PC-3 (cell line): ENCODE measurements around the gene RPL15. TPM values are rescaled to one million over a fixed set of nuclear protein-coding genes. Genes with fewer than 3 reads are reported as not detected.

Experiments
- ATAC-seq: fragments of 200-7000 bp; cut with Tn5 transposase; 2 replicates; pipeline ENCODE4 v1.9.1; 2020; ENCODE audit warnings: mild to moderate bottlenecking, moderate library complexity
- BruUV-seq: library from RNA; stranded (reverse); fragments of 400-500 nt; replicated peaks from 2 replicates; lab custom pipeline; 2021; lab: Mats Ljungman, UMichigan
- CTCF ChIA-PET: fragments of 300-600 bp; sonication (Branson Sonifier 250); formaldehyde crosslinking; loops from one replicate; lab custom pipeline; 2022; ENCODE audit warnings: antibody characterized with exemption; lab: Charles Lee
- POLR2A ChIA-PET: fragments of 300-600 bp; sonication (Branson Sonifier 250); formaldehyde crosslinking; loops from one replicate; lab custom pipeline; 2022; ENCODE audit warnings: antibody characterized with exemption; ENCODE audit not compliant: unreplicated experiment; lab: Charles Lee
- DNase-seq: peaks from one replicate; pipeline ENCODE4 v3.0.0-alpha.2; 2015
- H2AFZ ChIP-seq: fragments of 300-600 bp; sonication (generic); 2 replicates; pipeline ENCODE4 v1.6.0; 2016; ENCODE audit warnings: antibody characterized with exemption, low read length
- H3F3A ChIP-seq: fragments of 300-600 bp; sonication (generic); one replicate; pipeline ENCODE4 v1.6.0; 2017; ENCODE audit warnings: antibody characterized with exemption, low read length, control low read depth, mild to moderate bottlenecking; ENCODE audit not compliant: unreplicated experiment
- H3K27ac ChIP-seq: fragments of 300-600 bp; sonication (generic); 2 replicates; pipeline ENCODE4 v1.5.1; 2016; ENCODE audit warnings: mild to moderate bottlenecking, low read length
- H3K27me3 ChIP-seq: fragments of 300-600 bp; sonication (generic); 2 replicates; pipeline ENCODE4 v1.6.1; 2016; ENCODE audit warnings: low read length, mixed read lengths
- H3K36me3 ChIP-seq: fragments of 300-600 bp; sonication (generic); 2 replicates; pipeline ENCODE4 v1.6.1; 2016; ENCODE audit warnings: low read depth, mixed run types, low read length, mixed read lengths
- H3K4me1 ChIP-seq: fragments of 300-600 bp; sonication (generic); 2 replicates; pipeline ENCODE4 v1.5.1; 2016; ENCODE audit warnings: low read length; ENCODE audit not compliant: insufficient read depth
- H3K4me2 ChIP-seq: fragments of 300-600 bp; sonication (generic); 2 replicates; pipeline ENCODE4 v1.6.0; 2016; ENCODE audit warnings: low read length
- H3K4me3 ChIP-seq: fragments of 300-600 bp; sonication (generic); 2 replicates; pipeline ENCODE4 v1.5.1; 2016; ENCODE audit warnings: mild to moderate bottlenecking, low read length, mixed read lengths
- H3K79me2 ChIP-seq: fragments of 300-600 bp; sonication (generic); 2 replicates; pipeline ENCODE4 v1.6.1; 2017; ENCODE audit warnings: low read length, mixed read lengths
- H3K9ac ChIP-seq: fragments of 300-600 bp; sonication (generic); 2 replicates; pipeline ENCODE4 v1.6.0; 2016; ENCODE audit warnings: mild to moderate bottlenecking, low read length
- H3K9me2 ChIP-seq: fragments of 300-600 bp; sonication (generic); replicated peaks from 2 replicates; pipeline ENCODE4 v1.6.1; 2016; ENCODE audit warnings: mixed run types, low read length, mixed read lengths
- H3K9me3 ChIP-seq: fragments of 300-600 bp; sonication (generic); 2 replicates; pipeline ENCODE4 v1.6.1; 2016; ENCODE audit warnings: low read length, mixed read lengths
- H4K20me1 ChIP-seq: fragments of 300-600 bp; sonication (generic); 2 replicates; pipeline ENCODE4 v1.6.1; 2016; ENCODE audit warnings: low read length, mixed read lengths
- EZH2 ChIP-seq: fragments of 300-600 bp; sonication (generic); IDR thresholded peaks from one replicate; pipeline ENCODE4 v1.6.1; 2017; ENCODE audit warnings: antibody characterized with exemption, mild to moderate bottlenecking, low read length; ENCODE audit not compliant: unreplicated experiment
- EZH2phosphoT487 ChIP-seq: fragments of 300-600 bp; sonication (generic); IDR thresholded peaks from 2 replicates; pipeline ENCODE4 v1.6.1; 2018; ENCODE audit warnings: mild to moderate bottlenecking, antibody characterized with exemption, low read length, borderline replicate concordance
- intact Hi-C: fragments of 100-400 bp; cut with micrococcal nuclease; formaldehyde crosslinking; loops from 2 replicates; pipeline ENCODE4 v1.9.0; 2023
- total RNA-seq: library from RNA; depleted of rRNA; stranded (reverse); fragments of >200 nt; gene quantifications from 2 replicates; pipeline ENCODE4 v1.2.3, GENCODE V29; 2014
- TF ChIP-seq, protein P1 (sequence below): fragments of 300-600 bp; sonication (generic); conservative IDR thresholded peaks from 2 replicates; pipeline ENCODE4 v1.5.1; 2017; ENCODE audit warnings: antibody characterized with exemption, low read depth, mild to moderate bottlenecking, low read length

RPL15 gene
- total RNA-seq, 1 experiment from 2014 or later: 1,904 TPM

DNA sequence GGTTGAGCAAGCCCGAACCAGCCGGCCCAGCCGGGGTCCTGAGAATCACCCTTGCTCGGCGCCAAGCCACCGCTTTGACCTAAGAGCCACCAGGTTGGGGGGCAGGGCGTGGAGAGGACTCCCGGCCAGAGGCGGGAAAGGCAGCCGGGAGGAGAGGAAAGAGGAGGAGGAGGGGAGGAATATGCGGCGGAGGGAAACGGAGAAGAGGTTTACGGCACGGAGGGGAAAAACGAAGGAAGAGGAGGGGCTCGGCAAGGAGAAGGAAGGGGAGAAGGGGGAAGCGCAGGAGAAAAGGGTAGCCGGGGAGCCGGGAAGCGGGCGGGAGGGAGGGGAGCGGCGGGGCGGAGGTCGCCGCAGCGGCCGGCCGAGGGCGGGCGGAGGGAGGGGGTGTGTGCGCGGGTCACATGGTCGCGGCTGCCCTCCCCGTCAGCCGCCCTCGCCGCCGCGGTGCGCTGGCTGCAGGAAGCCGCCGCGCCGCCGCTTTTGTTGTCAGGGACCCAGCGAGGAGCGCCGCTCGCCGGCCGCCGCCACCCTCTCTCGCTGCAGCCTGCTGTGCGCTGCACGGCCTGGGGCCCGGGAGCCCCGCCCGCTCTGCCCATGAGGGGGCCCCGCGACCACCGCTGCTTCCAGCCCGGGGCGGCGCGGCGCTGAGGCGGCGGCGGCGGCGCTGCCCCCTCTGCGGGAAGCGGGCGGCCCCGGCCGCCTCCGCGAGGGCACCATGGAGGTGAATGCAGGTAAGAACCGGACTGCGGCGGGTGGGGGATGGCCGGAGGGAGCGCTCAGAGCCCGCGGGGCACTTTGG lies 28.1 kb downstream of the RPL15 start, which contains the start of gene NR1D2:
NR1D2 (plus strand) TSS at position 426 of the 802 bp plus-strand sequence; CDS start at position 719, 293 bp downstream.
- ChIA-PET CTCF (no interaction called here), POLR2A (no interaction called here)
- Histone ChIP-seq H3K27me3 (no peaks in the 10 kb centered on the region), H3K9ac (peak within 1 kb of the TSS; percentile 71), H3K9me3 (no peaks in the 10 kb centered on the region), H3K4me1 (peaks cover 33% of the 10 kb centered on the region), H3K79me2 (peaks cover 39% of the 10 kb centered on the region), H4K20me1 (peaks cover 34% of the 10 kb centered on the region), H3K9me2 (no peaks in the 10 kb centered on the region), H3K27ac (peak within 1 kb of the TSS; percentile 70), H3F3A (no peaks in the 10 kb centered on the region), H3K4me2 (peak within 1 kb of the TSS; percentile 98), H3K36me3 (0 out of 2 replicates have a peak, but pooled peaks cover 3% of the 10 kb centered on the region), H3K4me3 (peak within 1 kb of the TSS; percentile 85), H2AFZ (peak within 1 kb of the TSS; percentile 80)
- TF ChIP-seq EZH2phosphoT487 (no peak), EZH2 (no peak)
- TF ChIP-seq, protein P1, sequence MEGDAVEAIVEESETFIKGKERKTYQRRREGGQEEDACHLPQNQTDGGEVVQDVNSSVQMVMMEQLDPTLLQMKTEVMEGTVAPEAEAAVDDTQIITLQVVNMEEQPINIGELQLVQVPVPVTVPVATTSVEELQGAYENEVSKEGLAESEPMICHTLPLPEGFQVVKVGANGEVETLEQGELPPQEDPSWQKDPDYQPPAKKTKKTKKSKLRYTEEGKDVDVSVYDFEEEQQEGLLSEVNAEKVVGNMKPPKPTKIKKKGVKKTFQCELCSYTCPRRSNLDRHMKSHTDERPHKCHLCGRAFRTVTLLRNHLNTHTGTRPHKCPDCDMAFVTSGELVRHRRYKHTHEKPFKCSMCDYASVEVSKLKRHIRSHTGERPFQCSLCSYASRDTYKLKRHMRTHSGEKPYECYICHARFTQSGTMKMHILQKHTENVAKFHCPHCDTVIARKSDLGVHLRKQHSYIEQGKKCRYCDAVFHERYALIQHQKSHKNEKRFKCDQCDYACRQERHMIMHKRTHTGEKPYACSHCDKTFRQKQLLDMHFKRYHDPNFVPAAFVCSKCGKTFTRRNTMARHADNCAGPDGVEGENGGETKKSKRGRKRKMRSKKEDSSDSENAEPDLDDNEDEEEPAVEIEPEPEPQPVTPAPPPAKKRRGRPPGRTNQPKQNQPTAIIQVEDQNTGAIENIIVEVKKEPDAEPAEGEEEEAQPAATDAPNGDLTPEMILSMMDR: no peak
- DNase-seq (peak; percentile 82), ATAC-seq (peak; percentile 58)
- intact Hi-C loops: loop anchor here (2.0 kb wide), 1 partner anchor 28 kb away; the partner anchor contains the start of genes NKIRAS1 and RPL15
- no TSS peak for BruUV-seq

GRCh38 chr3:23945663-23945912 lies 28.7 kb downstream of the RPL15 start:
- Histone ChIP-seq H3F3A (no peaks in the 10 kb centered on the region), H2AFZ (no peak overlapping the region), H3K4me3 (peak overlapping the region; percentile 60), H3K9me3 (no peaks in the 10 kb centered on the region), H3K9me2 (no peaks in the 10 kb centered on the region), H3K4me1 (peaks cover 34% of the 10 kb centered on the region), H4K20me1 (peaks cover 40% of the 10 kb centered on the region), H3K4me2 (peak overlapping the region; percentile 23; the same call in 1 of the 2 replicates), H3K9ac (peak overlapping the region; percentile 54; the same call in 1 of the 2 replicates), H3K36me3 (0 out of 2 replicates have a peak, but pooled peaks cover 3% of the 10 kb centered on the region), H3K27ac (peak overlapping the region; percentile 22; the same call in 1 of the 2 replicates), H3K79me2 (peaks cover 45% of the 10 kb centered on the region), H3K27me3 (no peaks in the 10 kb centered on the region)
- BruUV-seq: no TSS peak
- intact Hi-C loops: loop anchor here (2.0 kb wide), 1 partner anchor 29 kb away; the partner anchor contains the start of genes NKIRAS1 and RPL15
- ChIA-PET POLR2A (no interaction called here), CTCF (no interaction called here)
- TF ChIP-seq EZH2phosphoT487: no peak
- no peak for TF ChIP-seq EZH2
- TF ChIP-seq, protein P1: no peak
- no peak for ATAC-seq
- no peak for DNase-seq
